22Rv1 (cell line): ENCODE measurements around the gene MYD88.
A peak's percentile ranks its signal among the peaks of the same experiment; 100 is the strongest.
"Not testable (repeated sequence)": the region's sequence is repeated elsewhere in the genome, so short reads cannot be mapped to it uniquely, and the experiment has no call there.

Experiments used
- H3K27ac ChIP-seq: fragments of 450-650 bp; 2 replicates; pipeline ENCODE4 v1.5.1; 2017
- CTCF ChIP-seq: fragments of 450-650 bp; IDR thresholded peaks from 2 replicates; pipeline ENCODE4 v1.5.1; 2017; ENCODE audit warnings: mild to moderate bottlenecking
- ZFX ChIP-seq: fragments of 450-650 bp; IDR thresholded peaks from 2 replicates; pipeline ENCODE4 v1.6.1; 2017; ENCODE audit warnings: antibody characterized with exemption, borderline replicate concordance

Gene MYD88

GRCh38 chr3:38157117-38157516, 18.7 kb downstream of the MYD88 start:
- TF ChIP-seq ZFX, result no peak
- no peak for TF ChIP-seq CTCF
- H3K27ac ChIP-seq, result no peak overlapping the region

- no peak overlapping the region for H3K27ac ChIP-seq
- no peak for TF ChIP-seq ZFX
- TF ChIP-seq CTCF, result no peak
Observed at GRCh38 chr3:38157595-38157994, 19.1 kb downstream of the MYD88 start.

GRCh38 chr3:38158472-38158871, 20.0 kb downstream of the MYD88 start:
- TF ChIP-seq ZFX, result no peak
- no peak for TF ChIP-seq CTCF
- no peak overlapping the region for H3K27ac ChIP-seq

GRCh38 chr3:38160704-38161103, 22.2 kb downstream of the MYD88 start:
- H3K27ac ChIP-seq, result not testable (repeated sequence)

GRCh38 chr3:38163117-38163840, 24.8 kb downstream of the MYD88 start:
- no peak for TF ChIP-seq ZFX
- TF ChIP-seq CTCF, result peak; percentile 17
- peak overlapping the region; percentile 93; the same call in 1 of the 2 replicates for H3K27ac ChIP-seq

- H3K27ac ChIP-seq, result peak overlapping the region; percentile 93
- TF ChIP-seq ZFX, result no peak
- no peak for TF ChIP-seq CTCF
Observed at GRCh38 chr3:38163841-38164642, 25.6 kb downstream of the MYD88 start.

GRCh38 chr3:38164643-38164951, 26.1 kb downstream of the MYD88 start:
- TF ChIP-seq ZFX (no peak), CTCF (no peak)

More at GRCh38 chr3:38164643-38164951, 26.1 kb downstream of the MYD88 start:
- H3K27ac ChIP-seq, result peak overlapping the region; percentile 93
